Dermis blood vessel endothelial cell (primary cell): ENCODE data around the gene SMYD5. TPM values are rescaled to one million over a fixed set of nuclear protein-coding genes. Genes with fewer than 3 reads are reported as not detected.
"Not testable (repeated sequence)": the region's sequence is repeated elsewhere in the genome, so short reads cannot be mapped to it uniquely, and the experiment has no call there.

Source experiments
- DNase-seq: peaks from one replicate; pipeline ENCODE4 v3.0.0; 2010
- total RNA-seq: library from RNA; depleted of rRNA; stranded (reverse); fragments of >200 nt; gene quantifications from 2 replicates; pipeline ENCODE4 v1.2.3, GENCODE V29; 2014

Gene SMYD5
- 22.6 and 26.5 TPM in 2 replicates for total RNA-seq

- DNase-seq = peak; percentile 87
Measured at GRCh38 chr2:73214120-73215035, at the start of gene SMYD5. SMYD5 (plus strand) TSS chr2:73214245; CDS start chr2:73214267, 22 bp downstream.

GRCh38 chr2:73165978-73166377 lies 48.1 kb upstream of the SMYD5 start:
- not testable (repeated sequence) for DNase-seq

GRCh38 chr2:73166813-73167212 lies 47.2 kb upstream of the SMYD5 start:
- peak; percentile 11 for DNase-seq

GRCh38 chr2:73168348-73168747 lies 45.7 kb upstream of the SMYD5 start:
- DNase-seq = not testable (repeated sequence)

- not testable (repeated sequence) for DNase-seq
Measured at GRCh38 chr2:73170341-73170740, 43.7 kb upstream of the SMYD5 start.

GRCh38 chr2:73172963-73173362 lies 41.1 kb upstream of the SMYD5 start:
- DNase-seq = no peak

GRCh38 chr2:73173781-73174180 lies 40.3 kb upstream of the SMYD5 start:
- DNase-seq = no peak

- no peak for DNase-seq
Measured at GRCh38 chr2:73174244-73174643, 39.8 kb upstream of the SMYD5 start.

GRCh38 chr2:73174941-73175662 lies 38.9 kb upstream of the SMYD5 start:
- DNase-seq = peak; percentile 10

GRCh38 chr2:73175663-73176204 lies 38.3 kb upstream of the SMYD5 start:
- DNase-seq = peak; percentile 75

- DNase-seq = peak; percentile 34
Measured at GRCh38 chr2:73176205-73176880, 37.7 kb upstream of the SMYD5 start.

GRCh38 chr2:73176881-73177644 lies 37.0 kb upstream of the SMYD5 start:
- peak; percentile 94 for DNase-seq

- no peak for DNase-seq
Measured at GRCh38 chr2:73177645-73178255, 36.3 kb upstream of the SMYD5 start.

- DNase-seq = no peak
Measured at GRCh38 chr2:73185965-73186364, 28.1 kb upstream of the SMYD5 start.

GRCh38 chr2:73187549-73187948 lies 26.5 kb upstream of the SMYD5 start:
- no peak for DNase-seq

GRCh38 chr2:73197579-73197978 lies 16.5 kb upstream of the SMYD5 start:
- DNase-seq = no peak

- not testable (repeated sequence) for DNase-seq
Measured at GRCh38 chr2:73200281-73200680, 13.8 kb upstream of the SMYD5 start.

- DNase-seq = no peak
Measured at GRCh38 chr2:73202156-73203054, 11.6 kb upstream of the SMYD5 start, which contains the start of gene NOTO. NOTO (plus strand) TSS chr2:73202574; CDS start chr2:73202667, 93 bp downstream.

- peak; percentile 21 for DNase-seq
Measured at GRCh38 chr2:73203055-73203681, 10.9 kb upstream of the SMYD5 start.

GRCh38 chr2:73205611-73206010 lies 8.4 kb upstream of the SMYD5 start:
- no peak for DNase-seq
